GM21786 (cell line): ENCODE measurements around the gene EPHA10.

Source experiments
- ATAC-seq: cut with Tn5 transposase; IDR thresholded peaks from one replicate; pipeline ENCODE4 v1.9.1; 2021; ENCODE audit not compliant: unreplicated experiment

Gene EPHA10

GRCh38 chr1:37764888-37765441 is at the start of gene EPHA10:
Gene EPHA10 (minus strand): TSS chr1:37765120. CDS start chr1:37765066, 54 bp downstream.
- ATAC-seq: no peak

GRCh38 chr1:37814252-37814651 is 49.3 kb upstream of the EPHA10 start:
- ATAC-seq: no peak

- ATAC-seq: no peak
Observed at GRCh38 chr1:37813529-37814145, 48.7 kb upstream of the EPHA10 start.

GRCh38 chr1:37811027-37811655 is 46.2 kb upstream of the EPHA10 start:
- ATAC-seq: peak; percentile 33

GRCh38 chr1:37809942-37810341 is 45.0 kb upstream of the EPHA10 start:
- ATAC-seq: no peak

GRCh38 chr1:37808369-37809319 is 43.7 kb upstream of the EPHA10 start:
- peak; percentile 31 for ATAC-seq

GRCh38 chr1:37807555-37808368 is 42.8 kb upstream of the EPHA10 start, which contains the start of the genes C1orf122 and YRDC:
Gene C1orf122 (plus strand): TSS chr1:37807790. CDS start chr1:37808405, 615 bp downstream.
Gene YRDC (minus strand): TSS chr1:37808208. CDS start chr1:37808180, 28 bp downstream.
- peak; percentile 93 for ATAC-seq

- no peak for ATAC-seq
Observed at GRCh38 chr1:37807220-37807554, 42.3 kb upstream of the EPHA10 start.

- no peak for ATAC-seq
Observed at GRCh38 chr1:37802439-37802838, 37.5 kb upstream of the EPHA10 start.

- ATAC-seq: no peak
Observed at GRCh38 chr1:37797750-37798345, 32.9 kb upstream of the EPHA10 start.

- ATAC-seq: no peak
Observed at GRCh38 chr1:37795340-37796125, 30.6 kb upstream of the EPHA10 start.

GRCh38 chr1:37794372-37795339 is 29.7 kb upstream of the EPHA10 start:
- ATAC-seq: no peak

- ATAC-seq: no peak
Observed at GRCh38 chr1:37793773-37794371, 29.0 kb upstream of the EPHA10 start, which contains the start of gene MANEAL. Gene MANEAL (plus strand): TSS chr1:37793847. CDS start chr1:37794183, 336 bp downstream.

GRCh38 chr1:37792943-37793686 is 28.2 kb upstream of the EPHA10 start:
- ATAC-seq: no peak

GRCh38 chr1:37782491-37782890 is 17.6 kb upstream of the EPHA10 start:
- ATAC-seq: no peak

GRCh38 chr1:37778654-37779053 is 13.7 kb upstream of the EPHA10 start:
- ATAC-seq: no peak

- no peak for ATAC-seq
Observed at GRCh38 chr1:37776946-37777516, 12.1 kb upstream of the EPHA10 start.
